Stomach smooth muscle (tissue), 2 donors: Measurements from ENCODE around the gene RHOF.

Experiments used
- H3K27ac ChIP-seq: one replicate; pipeline ENCODE4 v1.7.0; 2013; ENCODE audit warnings: mild to moderate bottlenecking, low read length, inconsistent platforms
- H3K27me3 ChIP-seq, 2 donors: one replicate each; pipeline ENCODE4 v1.7.0; 2013; ENCODE audit warnings: low read length in 2 of 2; ENCODE audit not compliant: insufficient read depth in 2 of 2, control insufficient read depth in 1 of 2
- H3K36me3 ChIP-seq, 2 donors: one replicate each; pipeline ENCODE4 v1.7.0; 2013; ENCODE audit warnings: low read length in 2 of 2; ENCODE audit not compliant: control insufficient read depth in 2 of 2, insufficient read depth in 2 of 2
- H3K4me1 ChIP-seq: one replicate; pipeline ENCODE4 v1.7.0; 2013; ENCODE audit warnings: low read length; ENCODE audit not compliant: control insufficient read depth, insufficient read depth
- H3K4me3 ChIP-seq, 2 donors: one replicate each; pipeline ENCODE4 v1.7.0; 2013; ENCODE audit warnings: low read length in 2 of 2
- H3K9ac ChIP-seq, 2 donors: one replicate each; pipeline ENCODE4 v1.7.0; 2013; ENCODE audit warnings: low read length in 2 of 2, mild to moderate bottlenecking in 1 of 2
- H3K9me3 ChIP-seq, 2 donors: one replicate each; pipeline ENCODE4 v1.7.0; 2013; ENCODE audit warnings: low read length in 2 of 2; ENCODE audit not compliant: control insufficient read depth in 2 of 2
- donor health status: healthy.
- donor health status: Pancreatic carcinoma.

The RHOF gene

DNA sequence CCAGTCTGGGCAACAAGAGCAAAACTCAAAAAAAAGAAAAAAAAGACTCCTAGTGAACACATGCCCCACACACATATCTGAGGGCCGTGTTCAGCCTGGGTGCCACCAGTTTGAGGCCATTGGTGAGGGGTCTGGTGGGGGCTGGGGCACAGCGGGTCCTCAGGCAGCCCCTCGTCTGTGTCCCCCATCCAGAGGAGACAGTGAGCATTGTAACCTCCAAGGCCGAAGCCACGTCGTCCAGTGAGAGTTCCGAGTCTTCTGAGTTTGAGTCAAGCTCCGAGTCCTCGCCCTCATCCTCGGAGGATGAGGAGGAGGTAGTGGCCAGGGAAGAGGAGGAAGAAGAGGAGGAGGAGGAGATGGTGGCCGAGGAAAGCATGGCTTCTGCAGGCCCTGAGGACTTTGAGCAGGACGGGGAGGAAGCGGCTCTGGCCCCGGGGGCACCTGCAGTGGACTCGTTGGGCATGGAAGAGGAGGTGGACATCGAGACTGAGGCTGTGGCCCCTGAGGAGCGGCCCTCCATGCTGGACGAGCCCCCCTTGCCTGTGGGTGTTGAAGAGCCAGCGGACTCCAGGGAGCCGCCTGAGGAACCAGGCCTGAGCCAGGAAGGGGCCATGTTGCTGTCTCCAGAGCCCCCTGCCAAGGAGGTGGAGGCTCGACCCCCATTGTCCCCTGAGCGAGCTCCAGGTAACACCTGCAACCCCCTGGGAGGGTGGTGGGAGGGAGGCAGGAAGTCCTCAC, 25.9 kb upstream of the RHOF start:
- H3K4me1 ChIP-seq = no peaks in the 10 kb centered on the region
- no peaks in the 10 kb centered on the region for H3K9me3 ChIP-seq
- H3K27ac ChIP-seq = no peak overlapping the region
- no peak overlapping the region for H3K9ac ChIP-seq
- no peaks in the 10 kb centered on the region for H3K27me3 ChIP-seq
- H3K4me3 ChIP-seq = no peak overlapping the region
- H3K36me3 ChIP-seq = peaks cover 47 to 49% of the 10 kb centered on the region in 2 donors

DNA sequence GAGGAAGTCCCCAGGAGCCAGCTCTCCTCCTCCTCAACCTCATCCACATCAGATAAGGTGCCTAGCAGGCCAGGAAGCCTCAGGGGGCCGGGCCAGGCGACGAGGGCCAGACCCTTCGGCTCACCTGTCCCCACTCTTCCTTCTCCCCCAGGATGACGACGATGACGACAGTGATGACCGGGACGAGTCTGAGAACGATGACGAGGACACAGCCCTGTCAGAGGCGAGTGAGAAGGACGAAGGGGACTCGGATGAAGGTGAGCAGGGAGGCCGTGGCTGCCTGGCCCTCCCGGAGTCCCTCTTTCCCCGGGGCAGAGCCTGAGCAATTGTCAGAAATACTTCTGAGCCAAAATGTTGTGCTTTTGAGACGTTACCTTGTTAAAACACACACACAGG, 24.2 kb upstream of the RHOF start:
- H3K36me3 ChIP-seq = peaks cover 39 to 45% of the 10 kb centered on the region in 2 donors
- no peaks in the 10 kb centered on the region for H3K27me3 ChIP-seq
- no peak overlapping the region for H3K4me3 ChIP-seq
- H3K27ac ChIP-seq = no peak overlapping the region
- no peaks in the 10 kb centered on the region for H3K9me3 ChIP-seq
- peaks cover 11% of the 10 kb centered on the region for H3K4me1 ChIP-seq
- H3K9ac ChIP-seq = no peak overlapping the region

GRCh38 chr12:121816925-121817647, 23.6 kb upstream of the RHOF start:
- H3K27ac ChIP-seq = no peak overlapping the region
- H3K9me3 ChIP-seq = no peaks in the 10 kb centered on the region
- peaks cover 16% of the 10 kb centered on the region for H3K4me1 ChIP-seq
- H3K27me3 ChIP-seq = no peaks in the 10 kb centered on the region
- no peak overlapping the region for H3K9ac ChIP-seq
- H3K36me3 ChIP-seq = peaks cover 39 to 43% of the 10 kb centered on the region in 2 donors
- H3K4me3 ChIP-seq = no peak overlapping the region

DNA sequence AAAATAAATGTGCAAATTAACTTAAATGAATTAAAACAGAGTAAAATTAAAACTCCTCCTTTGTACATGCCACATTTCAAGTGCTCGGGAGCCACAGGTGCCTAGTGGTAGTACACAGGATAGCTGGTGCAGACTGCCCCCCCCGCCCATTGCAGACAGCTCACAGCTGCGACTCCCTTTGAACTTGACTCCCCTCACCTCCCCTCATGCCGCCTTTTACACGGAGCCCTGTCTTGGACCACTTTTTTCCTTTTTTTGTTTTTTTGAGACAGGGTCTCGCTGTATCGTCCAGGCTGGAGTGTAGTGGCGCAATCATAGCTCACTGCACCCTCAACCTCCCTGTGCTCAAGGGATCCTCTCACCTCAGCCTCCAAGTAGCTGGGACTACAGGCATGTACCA, 21.8 kb upstream of the RHOF start:
- peaks cover 35% of the 10 kb centered on the region for H3K4me1 ChIP-seq
- no peak overlapping the region for H3K4me3 ChIP-seq
- no peak overlapping the region for H3K27ac ChIP-seq
- no peaks in the 10 kb centered on the region for H3K27me3 ChIP-seq
- H3K36me3 ChIP-seq = peaks cover 37 to 46% of the 10 kb centered on the region in 2 donors
- no peak overlapping the region for H3K9ac ChIP-seq
- H3K9me3 ChIP-seq = no peaks in the 10 kb centered on the region

GRCh38 chr12:121814429-121815119, 21.1 kb upstream of the RHOF start:
- Histone ChIP-seq H3K4me1 (peaks cover 35% of the 10 kb centered on the region), H3K27me3 (no peaks in the 10 kb centered on the region), H3K36me3 (peaks cover 30 to 46% of the 10 kb centered on the region in 2 donors), H3K9ac (no peak overlapping the region), H3K27ac (no peak overlapping the region), H3K9me3 (no peaks in the 10 kb centered on the region), H3K4me3 (no peak overlapping the region)

DNA sequence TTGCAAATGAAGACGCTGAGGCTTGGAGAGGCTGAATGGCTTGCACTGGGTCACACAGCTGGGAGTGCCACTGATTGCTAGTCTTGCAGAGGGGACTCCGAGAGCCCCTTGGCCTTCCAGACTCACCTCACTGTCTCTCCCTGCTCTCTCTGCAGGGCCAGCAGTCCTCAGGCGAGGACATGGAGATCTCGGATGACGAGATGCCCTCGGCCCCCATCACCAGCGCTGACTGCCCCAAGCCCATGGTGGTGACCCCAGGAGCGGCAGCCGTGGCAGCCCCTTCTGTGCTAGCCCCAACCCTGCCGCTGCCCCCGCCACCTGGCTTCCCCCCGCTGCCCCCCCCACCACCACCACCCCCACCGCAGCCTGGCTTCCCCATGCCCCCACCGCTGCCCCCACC, 20.5 kb upstream of the RHOF start:
- peaks cover 35% of the 10 kb centered on the region for H3K4me1 ChIP-seq
- H3K4me3 ChIP-seq = no peak overlapping the region
- H3K9me3 ChIP-seq = no peaks in the 10 kb centered on the region
- H3K9ac ChIP-seq = no peak overlapping the region
- no peak overlapping the region for H3K27ac ChIP-seq
- H3K36me3 ChIP-seq = peaks cover 30 to 47% of the 10 kb centered on the region in 2 donors
- H3K27me3 ChIP-seq = no peaks in the 10 kb centered on the region

GRCh38 chr12:121812921-121813896, 19.7 kb upstream of the RHOF start:
- H3K9ac ChIP-seq = no peak overlapping the region
- H3K4me1 ChIP-seq = peaks cover 36% of the 10 kb centered on the region
- no peaks in the 10 kb centered on the region for H3K9me3 ChIP-seq
- peak overlapping the region; percentile 77 to 89 for H3K4me3 ChIP-seq
- no peaks in the 10 kb centered on the region for H3K27me3 ChIP-seq
- H3K27ac ChIP-seq = no peak overlapping the region
- peaks cover 30 to 51% of the 10 kb centered on the region in 2 donors for H3K36me3 ChIP-seq

DNA sequence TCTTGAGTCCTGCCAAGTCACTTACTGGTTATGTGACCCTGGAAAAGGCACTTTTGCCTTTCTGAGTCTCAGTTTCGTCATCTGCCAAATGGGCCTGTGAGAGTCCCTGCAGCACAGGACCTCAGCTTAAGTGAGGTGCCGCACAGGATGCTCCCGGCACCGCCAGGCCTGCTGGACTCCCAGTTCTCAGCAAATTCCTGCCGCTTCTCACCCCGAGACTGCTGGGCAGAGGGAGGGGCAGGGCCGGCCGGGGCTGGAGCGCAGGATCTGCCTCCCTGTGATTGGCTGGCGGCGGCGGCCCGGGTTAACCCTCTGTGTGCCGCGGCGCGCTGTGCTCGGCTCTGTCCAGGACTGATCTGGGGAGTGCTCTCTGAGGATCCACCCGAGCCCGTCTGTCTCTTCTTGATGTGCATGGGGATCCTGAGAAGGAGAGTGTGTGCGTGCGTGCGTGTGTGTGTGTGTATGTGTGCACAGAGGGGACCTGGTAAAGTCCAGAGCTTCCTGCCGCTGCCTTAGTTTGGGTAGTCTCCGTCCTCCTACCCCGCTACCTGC, 18.9 kb upstream of the RHOF start:
- peaks cover 22 to 46% of the 10 kb centered on the region in 2 donors for H3K36me3 ChIP-seq
- H3K4me1 ChIP-seq = peaks cover 42% of the 10 kb centered on the region
- peak overlapping the region; percentile 77 to 89 for H3K4me3 ChIP-seq
- H3K9ac ChIP-seq = peak overlapping the region; percentile 39 to 64
- H3K9me3 ChIP-seq = no peaks in the 10 kb centered on the region
- peak overlapping the region; percentile 18 for H3K27ac ChIP-seq
- no peaks in the 10 kb centered on the region for H3K27me3 ChIP-seq

GRCh38 chr12:121811434-121812319, 18.2 kb upstream of the RHOF start:
- H3K27ac ChIP-seq = peak overlapping the region; percentile 58
- H3K4me1 ChIP-seq = peaks cover 48% of the 10 kb centered on the region
- peaks cover 16 to 39% of the 10 kb centered on the region in 2 donors for H3K36me3 ChIP-seq
- no peaks in the 10 kb centered on the region for H3K9me3 ChIP-seq
- no peaks in the 10 kb centered on the region for H3K27me3 ChIP-seq
- H3K9ac ChIP-seq = peak overlapping the region; percentile 39 to 64
- H3K4me3 ChIP-seq = peak overlapping the region; percentile 77 to 89
